Nephron progenitor cell (in vitro differentiated cells): ENCODE data around the gene NLRP12.

ENCODE experiments used
- DNase-seq: peaks from one replicate; pipeline ENCODE4 v3.0.0; 2021
- H3K27ac Mint-ChIP-seq: 2 replicates; pipeline ENCODE4 v1.8.0; 2021; ENCODE audit warnings: mild to moderate bottlenecking, moderate library complexity, mixed read lengths
- H3K27me3 Mint-ChIP-seq: 2 replicates; pipeline ENCODE4 v1.8.0; 2021; ENCODE audit warnings: mild to moderate bottlenecking, low read depth, mixed read lengths; ENCODE audit not compliant: poor library complexity
- H3K36me3 Mint-ChIP-seq: 2 replicates; pipeline ENCODE4 v1.8.0; 2021; ENCODE audit warnings: low read depth, mixed read lengths
- H3K4me1 Mint-ChIP-seq: 2 replicates; pipeline ENCODE4 v1.8.0; 2021; ENCODE audit warnings: mixed read lengths
- H3K4me3 Mint-ChIP-seq: 2 replicates; pipeline ENCODE4 v1.8.0; 2021; ENCODE audit warnings: mild to moderate bottlenecking, moderate library complexity, mixed read lengths
- H3K9me3 Mint-ChIP-seq: 2 replicates; pipeline ENCODE4 v1.8.0; 2021; ENCODE audit warnings: mild to moderate bottlenecking, moderate library complexity, mixed read lengths
- TF ChIP-seq, protein P1 (sequence below): fragments of 200-600 bp; sonication (generic); IDR thresholded peaks from 2 replicates; pipeline ENCODE4 v1.5.0; 2021; ENCODE audit warnings: antibody characterized with exemption

Gene NLRP12

GRCh38 chr19:53812335-53812734 is 11.8 kb downstream of the NLRP12 start:
- TF ChIP-seq, protein P1, sequence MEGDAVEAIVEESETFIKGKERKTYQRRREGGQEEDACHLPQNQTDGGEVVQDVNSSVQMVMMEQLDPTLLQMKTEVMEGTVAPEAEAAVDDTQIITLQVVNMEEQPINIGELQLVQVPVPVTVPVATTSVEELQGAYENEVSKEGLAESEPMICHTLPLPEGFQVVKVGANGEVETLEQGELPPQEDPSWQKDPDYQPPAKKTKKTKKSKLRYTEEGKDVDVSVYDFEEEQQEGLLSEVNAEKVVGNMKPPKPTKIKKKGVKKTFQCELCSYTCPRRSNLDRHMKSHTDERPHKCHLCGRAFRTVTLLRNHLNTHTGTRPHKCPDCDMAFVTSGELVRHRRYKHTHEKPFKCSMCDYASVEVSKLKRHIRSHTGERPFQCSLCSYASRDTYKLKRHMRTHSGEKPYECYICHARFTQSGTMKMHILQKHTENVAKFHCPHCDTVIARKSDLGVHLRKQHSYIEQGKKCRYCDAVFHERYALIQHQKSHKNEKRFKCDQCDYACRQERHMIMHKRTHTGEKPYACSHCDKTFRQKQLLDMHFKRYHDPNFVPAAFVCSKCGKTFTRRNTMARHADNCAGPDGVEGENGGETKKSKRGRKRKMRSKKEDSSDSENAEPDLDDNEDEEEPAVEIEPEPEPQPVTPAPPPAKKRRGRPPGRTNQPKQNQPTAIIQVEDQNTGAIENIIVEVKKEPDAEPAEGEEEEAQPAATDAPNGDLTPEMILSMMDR: peak; percentile 25
- no peaks in the 10 kb centered on the region for H3K4me1 Mint-ChIP-seq
- peaks cover 16% of the 10 kb centered on the region for H3K27me3 Mint-ChIP-seq
- no peaks in the 10 kb centered on the region for H3K36me3 Mint-ChIP-seq
- H3K4me3 Mint-ChIP-seq: no peak overlapping the region
- no peak overlapping the region for H3K27ac Mint-ChIP-seq
- DNase-seq: no peak
- H3K9me3 Mint-ChIP-seq: no peaks in the 10 kb centered on the region

DNA sequence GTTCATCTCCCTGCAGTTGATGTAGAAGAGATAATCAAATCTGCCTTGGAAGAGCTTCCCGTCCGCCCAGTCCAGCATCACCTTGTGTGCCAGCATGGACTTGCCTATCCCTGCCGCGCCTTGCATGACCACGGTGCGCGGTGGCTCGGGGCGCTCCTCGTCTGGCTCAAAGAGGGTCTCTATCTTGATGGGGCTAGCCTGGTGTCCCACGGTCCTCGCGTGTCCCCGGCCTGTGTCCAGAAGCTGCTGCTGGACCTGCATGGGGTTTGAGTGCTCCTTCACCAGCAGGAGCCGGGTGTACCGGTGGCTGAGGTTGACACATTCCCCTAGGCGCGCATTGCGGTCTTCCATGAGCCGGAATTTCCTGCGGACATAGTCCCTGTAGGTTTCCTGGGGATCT is 13.2 kb downstream of the NLRP12 start:
- no peak overlapping the region for H3K4me3 Mint-ChIP-seq
- no peak for DNase-seq
- TF ChIP-seq, protein P1: no peak

GRCh38 chr19:53810187-53810546 is 13.9 kb downstream of the NLRP12 start:
- no peaks in the 10 kb centered on the region for H3K9me3 Mint-ChIP-seq

More for the DNA sequence above, 13.2 kb downstream of the NLRP12 start:
- H3K27ac Mint-ChIP-seq: no peak overlapping the region
- H3K4me1 Mint-ChIP-seq: no peaks in the 10 kb centered on the region
- peaks cover 14% of the 10 kb centered on the region for H3K27me3 Mint-ChIP-seq
- no peaks in the 10 kb centered on the region for H3K36me3 Mint-ChIP-seq
- no peaks in the 10 kb centered on the region for H3K9me3 Mint-ChIP-seq

DNA sequence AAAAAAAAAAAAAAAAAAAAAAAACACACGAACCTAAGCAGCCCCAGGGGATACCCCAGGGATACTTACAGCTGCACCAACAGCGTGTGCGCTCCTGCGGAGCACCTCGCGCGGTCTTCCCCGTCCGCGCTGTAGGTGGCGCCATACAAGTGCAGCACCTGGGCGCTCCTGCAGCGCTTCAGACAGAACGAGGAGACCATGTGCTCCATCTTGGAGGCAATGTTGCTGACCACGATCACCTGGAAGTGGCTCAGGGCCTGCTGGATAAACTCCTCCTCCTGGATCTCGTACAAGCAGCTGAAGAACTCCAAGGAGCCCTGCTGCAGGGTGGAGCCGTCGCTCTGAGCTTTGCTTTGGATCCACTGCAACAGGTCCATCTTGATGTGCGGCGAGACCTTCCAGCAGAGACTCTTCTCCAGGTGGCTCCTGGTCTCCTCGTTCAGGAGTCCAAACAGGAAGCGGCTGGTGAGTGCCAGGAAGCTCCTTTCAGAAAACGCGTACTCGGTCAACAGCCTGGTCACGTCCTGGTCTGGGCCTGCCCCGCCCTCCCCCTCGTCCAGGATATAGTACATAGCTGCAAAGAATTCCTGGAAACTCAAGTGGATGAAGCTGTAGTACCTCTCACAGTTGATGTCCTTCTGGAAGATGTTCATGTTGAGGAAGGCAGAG is 14.5 kb downstream of the NLRP12 start:
- Mint-ChIP-seq H3K27me3 (peaks cover 11% of the 10 kb centered on the region), H3K36me3 (no peaks in the 10 kb centered on the region), H3K9me3 (no peaks in the 10 kb centered on the region), H3K27ac (no peak overlapping the region), H3K4me3 (no peak overlapping the region), H3K4me1 (no peaks in the 10 kb centered on the region)
- DNase-seq: peak; percentile 41
- TF ChIP-seq, protein P1: peak; percentile 40

More at GRCh38 chr19:53810187-53810546, 13.9 kb downstream of the NLRP12 start:
- Mint-ChIP-seq H3K4me3 (no peak overlapping the region), H3K36me3 (no peaks in the 10 kb centered on the region), H3K4me1 (no peaks in the 10 kb centered on the region), H3K27me3 (peaks cover 12% of the 10 kb centered on the region), H3K27ac (no peak overlapping the region)
- DNase-seq: no peak
- TF ChIP-seq, protein P1: no peak

GRCh38 chr19:53808710-53809125 is 15.4 kb downstream of the NLRP12 start:
- H3K27ac Mint-ChIP-seq: no peak overlapping the region
- H3K36me3 Mint-ChIP-seq: no peaks in the 10 kb centered on the region
- no peak for DNase-seq
- TF ChIP-seq, protein P1: peak; percentile 51
- H3K4me1 Mint-ChIP-seq: no peaks in the 10 kb centered on the region
- peaks cover 12% of the 10 kb centered on the region for H3K27me3 Mint-ChIP-seq
- H3K9me3 Mint-ChIP-seq: no peaks in the 10 kb centered on the region
- no peak overlapping the region for H3K4me3 Mint-ChIP-seq

GRCh38 chr19:53801257-53801656 is 22.9 kb downstream of the NLRP12 start:
- H3K4me3 Mint-ChIP-seq: no peak overlapping the region
- TF ChIP-seq, protein P1: no peak
- H3K4me1 Mint-ChIP-seq: no peaks in the 10 kb centered on the region
- H3K9me3 Mint-ChIP-seq: no peaks in the 10 kb centered on the region
- DNase-seq: no peak
- no peaks in the 10 kb centered on the region for H3K36me3 Mint-ChIP-seq
- no peak overlapping the region for H3K27ac Mint-ChIP-seq
- peaks cover 11% of the 10 kb centered on the region for H3K27me3 Mint-ChIP-seq
